ENCODE measurements around the gene SUSD4. TPM values are rescaled to one million over a fixed set of nuclear protein-coding genes. Genes with fewer than 3 reads are reported as not detected.

SUSD4 gene
- polyA plus RNA-seq, 1 of the 3 experiments (the other 2 are of a cell fraction): 0.31 TPM

DNA sequence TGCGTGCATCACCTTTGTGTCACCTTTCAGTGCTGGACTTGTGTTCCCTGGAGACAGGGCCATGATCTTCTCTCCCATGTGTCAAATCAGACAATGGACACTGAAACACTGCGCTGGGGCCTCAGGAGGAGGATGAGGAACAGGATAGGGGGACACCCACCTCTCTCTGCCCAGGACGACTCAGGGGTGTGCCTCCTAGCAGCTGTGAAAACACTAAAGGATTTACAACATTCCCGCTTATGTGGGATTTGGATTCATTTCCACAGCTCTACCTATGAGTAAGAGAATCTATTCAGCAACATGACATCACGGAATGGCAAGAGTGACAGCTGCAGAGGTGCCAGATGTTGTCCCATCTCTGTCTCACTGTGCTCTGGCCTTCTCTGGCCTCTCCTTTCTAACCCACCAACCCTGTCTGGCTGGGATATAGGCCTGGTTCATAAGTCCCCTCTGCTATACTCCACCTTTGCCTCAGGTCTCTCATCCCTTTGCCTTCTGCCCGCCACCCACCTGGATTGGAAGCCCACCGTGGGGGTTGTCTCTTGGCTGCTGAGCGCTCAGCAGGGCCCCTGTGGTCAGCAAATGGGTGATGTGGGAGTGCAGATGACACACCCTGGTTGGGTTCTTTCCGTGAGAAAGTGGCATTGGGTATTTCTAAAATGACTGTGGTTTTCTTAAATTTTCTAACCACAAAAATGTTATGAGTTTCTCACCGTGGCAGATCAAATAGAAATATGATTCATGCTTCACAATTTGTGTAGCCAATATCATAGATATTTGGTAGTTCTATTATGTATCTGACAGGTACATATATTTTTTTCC lies 173.9 kb downstream of the SUSD4 start:
- Histone ChIP-seq H3K4me3 (ENCODE audit: low read depth in 2 of 2, low read length in 1 of 2) (no peak overlapping the region), H2AFZ (ENCODE audit: low read depth) (no peak overlapping the region), H3F3A (replicated peaks; ENCODE audit: insufficient read depth) (no peaks in the 10 kb centered on the region), H3K27me3 (ENCODE audit: insufficient read depth) (no peaks in the 10 kb centered on the region), H3K4me2 (no peak overlapping the region), H3K9me2 (no peaks in the 10 kb centered on the region), H4K20me1 (ENCODE audit: insufficient read depth) (no peaks in the 10 kb centered on the region), H3K4me1 (ENCODE audit: control insufficient read depth in 1 of 2, insufficient read depth in 2 of 2, low read depth in 1 of 2, low read length in 1 of 2) (no peaks in the 10 kb centered on the region), H3K79me2 (ENCODE audit: insufficient read depth) (no peaks in the 10 kb centered on the region), H3K36me3 (replicated peaks in 1 of 2; ENCODE audit: control insufficient read depth in 1 of 2, insufficient read depth in 2 of 2, low read length in 1 of 2) (no peaks in the 10 kb centered on the region), H3K9ac (no peak overlapping the region), H3K27ac (ENCODE audit: low read depth in 2 of 2, low read length in 1 of 2) (no peak overlapping the region), H3K9me3 (no peaks in the 10 kb centered on the region)
- 26% methylated on average over 10 of the region's 10 CpGs for WGBS (ENCODE audit: low lambda C conversion rate)
- ChIA-PET POLR2A (no interaction called here), CTCF (interaction anchor here (0.6 kb wide), 1 partner anchor 27 kb away, joined by 3 read pairs; no protein-coding TSS in a partner anchor)
- TF ChIP-seq, protein P1, sequence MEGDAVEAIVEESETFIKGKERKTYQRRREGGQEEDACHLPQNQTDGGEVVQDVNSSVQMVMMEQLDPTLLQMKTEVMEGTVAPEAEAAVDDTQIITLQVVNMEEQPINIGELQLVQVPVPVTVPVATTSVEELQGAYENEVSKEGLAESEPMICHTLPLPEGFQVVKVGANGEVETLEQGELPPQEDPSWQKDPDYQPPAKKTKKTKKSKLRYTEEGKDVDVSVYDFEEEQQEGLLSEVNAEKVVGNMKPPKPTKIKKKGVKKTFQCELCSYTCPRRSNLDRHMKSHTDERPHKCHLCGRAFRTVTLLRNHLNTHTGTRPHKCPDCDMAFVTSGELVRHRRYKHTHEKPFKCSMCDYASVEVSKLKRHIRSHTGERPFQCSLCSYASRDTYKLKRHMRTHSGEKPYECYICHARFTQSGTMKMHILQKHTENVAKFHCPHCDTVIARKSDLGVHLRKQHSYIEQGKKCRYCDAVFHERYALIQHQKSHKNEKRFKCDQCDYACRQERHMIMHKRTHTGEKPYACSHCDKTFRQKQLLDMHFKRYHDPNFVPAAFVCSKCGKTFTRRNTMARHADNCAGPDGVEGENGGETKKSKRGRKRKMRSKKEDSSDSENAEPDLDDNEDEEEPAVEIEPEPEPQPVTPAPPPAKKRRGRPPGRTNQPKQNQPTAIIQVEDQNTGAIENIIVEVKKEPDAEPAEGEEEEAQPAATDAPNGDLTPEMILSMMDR (IDR thresholded peaks at IDR 0.05): no peak
- TF ChIP-seq CHD2 (IDR thresholded peaks at IDR 0.05; ENCODE audit: low read length, partially characterized antibody) (no peak), RXRA (IDR thresholded peaks at IDR 0.05; ENCODE audit: borderline replicate concordance, low read depth) (no peak), EP300 (IDR thresholded peaks at IDR 0.05; ENCODE audit: borderline replicate concordance in 1 of 2, low read depth in 1 of 2, low read length in 1 of 2) (no peak), JUND (IDR thresholded peaks at IDR 0.05) (no peak), EZH2phosphoT487 (IDR thresholded peaks at IDR 0.05; ENCODE audit: borderline replicate concordance, low read depth) (no peak), TCF12 (IDR thresholded peaks at IDR 0.05) (no peak), GATA2 (CRISPR knock-in tag; IDR thresholded peaks at IDR 0.05) (no peak), RAD21 (IDR thresholded peaks at IDR 0.05; ENCODE audit: low read length) (no peak), FOXM1 (IDR thresholded peaks at IDR 0.05; ENCODE audit: low read depth) (no peak), ELF1 (IDR thresholded peaks at IDR 0.05) (no peak), MEF2A (IDR thresholded peaks at IDR 0.05; ENCODE audit: borderline replicate concordance, low read depth) (no peak), MXI1 (IDR thresholded peaks at IDR 0.05; ENCODE audit: low read depth, low read length) (no peak), TAF1 (IDR thresholded peaks at IDR 0.05; ENCODE audit: borderline replicate concordance, low read depth, low read length) (no peak)
- TF ChIP-seq, protein P2, sequence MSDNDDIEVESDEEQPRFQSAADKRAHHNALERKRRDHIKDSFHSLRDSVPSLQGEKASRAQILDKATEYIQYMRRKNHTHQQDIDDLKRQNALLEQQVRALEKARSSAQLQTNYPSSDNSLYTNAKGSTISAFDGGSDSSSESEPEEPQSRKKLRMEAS (IDR thresholded peaks at IDR 0.05; ENCODE audit: low read depth): no peak
- DNase-seq: no peak

DNA sequence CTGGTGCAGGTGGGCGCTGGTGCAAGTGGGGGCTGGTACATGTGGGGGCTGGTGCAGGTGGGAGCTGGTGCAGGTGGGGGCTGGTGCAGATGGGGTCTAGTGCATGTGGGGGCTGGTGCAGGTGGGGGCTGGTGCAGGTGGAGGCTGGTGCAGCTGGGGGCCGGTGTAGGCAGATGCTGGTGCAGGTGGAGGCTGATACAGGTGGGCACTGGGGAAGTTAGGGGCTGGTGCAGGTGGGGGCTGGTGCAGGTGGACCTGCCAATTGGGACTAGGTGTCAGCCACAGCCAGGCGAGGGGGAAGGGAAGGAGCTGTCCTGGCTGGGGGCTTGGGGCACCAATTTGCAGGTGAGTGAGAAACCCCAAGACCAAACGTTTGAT lies 174.5 kb downstream of the SUSD4 start:
- POLR2A ChIA-PET: no interaction called here
- CTCF ChIA-PET: interaction anchor here (0.6 kb wide), 1 partner anchor 27 kb away, joined by 3 read pairs; no protein-coding TSS in a partner anchor
- Histone ChIP-seq H3F3A (replicated peaks; ENCODE audit: insufficient read depth) (no peaks in the 10 kb centered on the region), H2AFZ (ENCODE audit: low read depth) (no peak overlapping the region), H3K36me3 (replicated peaks in 1 of 2; ENCODE audit: control insufficient read depth in 1 of 2, insufficient read depth in 2 of 2, low read length in 1 of 2) (no peaks in the 10 kb centered on the region), H4K20me1 (ENCODE audit: insufficient read depth) (no peaks in the 10 kb centered on the region), H3K4me3 (ENCODE audit: low read depth in 2 of 2, low read length in 1 of 2) (no peak overlapping the region), H3K27me3 (ENCODE audit: insufficient read depth) (no peaks in the 10 kb centered on the region), H3K4me2 (no peak overlapping the region), H3K9me3 (no peaks in the 10 kb centered on the region), H3K79me2 (ENCODE audit: insufficient read depth) (no peaks in the 10 kb centered on the region), H3K9ac (no peak overlapping the region), H3K27ac (ENCODE audit: low read depth in 2 of 2, low read length in 1 of 2) (no peak overlapping the region), H3K4me1 (ENCODE audit: control insufficient read depth in 1 of 2, insufficient read depth in 2 of 2, low read depth in 1 of 2, low read length in 1 of 2) (no peaks in the 10 kb centered on the region), H3K9me2 (no peaks in the 10 kb centered on the region)
- DNase-seq: no peak
- 37% methylated on average over 4 of the region's 4 CpGs for WGBS (ENCODE audit: low lambda C conversion rate)
- TF ChIP-seq MXI1 (IDR thresholded peaks at IDR 0.05; ENCODE audit: low read depth, low read length) (no peak), JUND (IDR thresholded peaks at IDR 0.05) (no peak), FOXJ3 (CRISPR knock-in tag; IDR thresholded peaks at IDR 0.05) (no peak), FOSL2 (IDR thresholded peaks at IDR 0.05; ENCODE audit: borderline replicate concordance, low read depth) (no peak), SIN3A (IDR thresholded peaks at IDR 0.05; ENCODE audit: borderline replicate concordance, low read depth, low read length) (no peak)
- TF ChIP-seq, protein P3, sequence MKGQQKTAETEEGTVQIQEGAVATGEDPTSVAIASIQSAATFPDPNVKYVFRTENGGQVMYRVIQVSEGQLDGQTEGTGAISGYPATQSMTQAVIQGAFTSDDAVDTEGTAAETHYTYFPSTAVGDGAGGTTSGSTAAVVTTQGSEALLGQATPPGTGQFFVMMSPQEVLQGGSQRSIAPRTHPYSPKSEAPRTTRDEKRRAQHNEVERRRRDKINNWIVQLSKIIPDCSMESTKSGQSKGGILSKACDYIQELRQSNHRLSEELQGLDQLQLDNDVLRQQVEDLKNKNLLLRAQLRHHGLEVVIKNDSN (IDR thresholded peaks at IDR 0.05; ENCODE audit: borderline replicate concordance, low read depth): no peak
- TF ChIP-seq, protein P4, sequence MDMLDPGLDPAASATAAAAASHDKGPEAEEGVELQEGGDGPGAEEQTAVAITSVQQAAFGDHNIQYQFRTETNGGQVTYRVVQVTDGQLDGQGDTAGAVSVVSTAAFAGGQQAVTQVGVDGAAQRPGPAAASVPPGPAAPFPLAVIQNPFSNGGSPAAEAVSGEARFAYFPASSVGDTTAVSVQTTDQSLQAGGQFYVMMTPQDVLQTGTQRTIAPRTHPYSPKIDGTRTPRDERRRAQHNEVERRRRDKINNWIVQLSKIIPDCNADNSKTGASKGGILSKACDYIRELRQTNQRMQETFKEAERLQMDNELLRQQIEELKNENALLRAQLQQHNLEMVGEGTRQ (IDR thresholded peaks at IDR 0.05; ENCODE audit: borderline replicate concordance, low read depth, low read length): no peak
- TF ChIP-seq, protein P5, sequence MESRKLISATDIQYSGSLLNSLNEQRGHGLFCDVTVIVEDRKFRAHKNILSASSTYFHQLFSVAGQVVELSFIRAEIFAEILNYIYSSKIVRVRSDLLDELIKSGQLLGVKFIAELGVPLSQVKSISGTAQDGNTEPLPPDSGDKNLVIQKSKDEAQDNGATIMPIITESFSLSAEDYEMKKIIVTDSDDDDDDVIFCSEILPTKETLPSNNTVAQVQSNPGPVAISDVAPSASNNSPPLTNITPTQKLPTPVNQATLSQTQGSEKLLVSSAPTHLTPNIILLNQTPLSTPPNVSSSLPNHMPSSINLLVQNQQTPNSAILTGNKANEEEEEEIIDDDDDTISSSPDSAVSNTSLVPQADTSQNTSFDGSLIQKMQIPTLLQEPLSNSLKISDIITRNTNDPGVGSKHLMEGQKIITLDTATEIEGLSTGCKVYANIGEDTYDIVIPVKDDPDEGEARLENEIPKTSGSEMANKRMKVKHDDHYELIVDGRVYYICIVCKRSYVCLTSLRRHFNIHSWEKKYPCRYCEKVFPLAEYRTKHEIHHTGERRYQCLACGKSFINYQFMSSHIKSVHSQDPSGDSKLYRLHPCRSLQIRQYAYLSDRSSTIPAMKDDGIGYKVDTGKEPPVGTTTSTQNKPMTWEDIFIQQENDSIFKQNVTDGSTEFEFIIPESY (IDR thresholded peaks at IDR 0.05; ENCODE audit: borderline replicate concordance, low read depth): no peak

Data from SK-N-SH (cell line).